HL-60 (cell line): ENCODE data around the gene ACAP1.

Experiments
- POLR2AphosphoS5 ChIP-seq: IDR thresholded peaks from 2 replicates; pipeline ENCODE4 v1.6.1; 2012; ENCODE audit warnings: low read depth
- SPI1 ChIP-seq: IDR thresholded peaks from 2 replicates; pipeline ENCODE4 v1.6.1; 2012; ENCODE audit warnings: low read depth, mild to moderate bottlenecking, borderline replicate concordance
- TF ChIP-seq, protein P1 (sequence below): IDR thresholded peaks from one replicate; pipeline ENCODE4 v1.5.1; 2011; ENCODE audit warnings: low read length, control low read depth, inconsistent platforms; ENCODE audit not compliant: insufficient read depth

DNA sequence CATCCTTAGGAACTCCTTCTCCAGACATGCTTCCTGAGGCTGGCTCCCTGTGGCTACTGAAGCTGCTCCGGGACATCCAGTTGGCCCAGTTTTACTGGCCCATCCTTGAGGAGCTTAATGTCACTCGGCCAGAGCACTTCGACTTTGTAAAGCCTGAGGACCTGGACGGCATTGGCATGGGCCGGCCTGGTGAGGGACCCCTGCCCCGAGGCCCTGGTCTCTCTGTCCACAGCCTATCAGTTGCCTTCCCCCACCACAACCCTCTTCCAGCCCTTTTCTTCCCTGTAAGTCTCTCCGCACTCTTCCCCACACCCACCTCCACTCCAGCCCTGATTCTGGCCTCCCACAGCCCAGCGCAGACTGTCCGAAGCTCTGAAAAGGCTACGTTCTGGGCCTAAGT, 46.6 kb downstream of the ACAP1 start:
- TF ChIP-seq, protein P1, sequence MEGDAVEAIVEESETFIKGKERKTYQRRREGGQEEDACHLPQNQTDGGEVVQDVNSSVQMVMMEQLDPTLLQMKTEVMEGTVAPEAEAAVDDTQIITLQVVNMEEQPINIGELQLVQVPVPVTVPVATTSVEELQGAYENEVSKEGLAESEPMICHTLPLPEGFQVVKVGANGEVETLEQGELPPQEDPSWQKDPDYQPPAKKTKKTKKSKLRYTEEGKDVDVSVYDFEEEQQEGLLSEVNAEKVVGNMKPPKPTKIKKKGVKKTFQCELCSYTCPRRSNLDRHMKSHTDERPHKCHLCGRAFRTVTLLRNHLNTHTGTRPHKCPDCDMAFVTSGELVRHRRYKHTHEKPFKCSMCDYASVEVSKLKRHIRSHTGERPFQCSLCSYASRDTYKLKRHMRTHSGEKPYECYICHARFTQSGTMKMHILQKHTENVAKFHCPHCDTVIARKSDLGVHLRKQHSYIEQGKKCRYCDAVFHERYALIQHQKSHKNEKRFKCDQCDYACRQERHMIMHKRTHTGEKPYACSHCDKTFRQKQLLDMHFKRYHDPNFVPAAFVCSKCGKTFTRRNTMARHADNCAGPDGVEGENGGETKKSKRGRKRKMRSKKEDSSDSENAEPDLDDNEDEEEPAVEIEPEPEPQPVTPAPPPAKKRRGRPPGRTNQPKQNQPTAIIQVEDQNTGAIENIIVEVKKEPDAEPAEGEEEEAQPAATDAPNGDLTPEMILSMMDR, result no peak
- no peak for TF ChIP-seq SPI1
- no peak for TF ChIP-seq POLR2AphosphoS5
